HG02798 (cell line): ENCODE data around the gene SLC44A1.

Experiments
- ATAC-seq: cut with Tn5 transposase; IDR thresholded peaks from one replicate; pipeline ENCODE4 v1.9.1; 2021; ENCODE audit warnings: mild to moderate bottlenecking; ENCODE audit not compliant: unreplicated experiment, poor library complexity

SLC44A1 gene

DNA sequence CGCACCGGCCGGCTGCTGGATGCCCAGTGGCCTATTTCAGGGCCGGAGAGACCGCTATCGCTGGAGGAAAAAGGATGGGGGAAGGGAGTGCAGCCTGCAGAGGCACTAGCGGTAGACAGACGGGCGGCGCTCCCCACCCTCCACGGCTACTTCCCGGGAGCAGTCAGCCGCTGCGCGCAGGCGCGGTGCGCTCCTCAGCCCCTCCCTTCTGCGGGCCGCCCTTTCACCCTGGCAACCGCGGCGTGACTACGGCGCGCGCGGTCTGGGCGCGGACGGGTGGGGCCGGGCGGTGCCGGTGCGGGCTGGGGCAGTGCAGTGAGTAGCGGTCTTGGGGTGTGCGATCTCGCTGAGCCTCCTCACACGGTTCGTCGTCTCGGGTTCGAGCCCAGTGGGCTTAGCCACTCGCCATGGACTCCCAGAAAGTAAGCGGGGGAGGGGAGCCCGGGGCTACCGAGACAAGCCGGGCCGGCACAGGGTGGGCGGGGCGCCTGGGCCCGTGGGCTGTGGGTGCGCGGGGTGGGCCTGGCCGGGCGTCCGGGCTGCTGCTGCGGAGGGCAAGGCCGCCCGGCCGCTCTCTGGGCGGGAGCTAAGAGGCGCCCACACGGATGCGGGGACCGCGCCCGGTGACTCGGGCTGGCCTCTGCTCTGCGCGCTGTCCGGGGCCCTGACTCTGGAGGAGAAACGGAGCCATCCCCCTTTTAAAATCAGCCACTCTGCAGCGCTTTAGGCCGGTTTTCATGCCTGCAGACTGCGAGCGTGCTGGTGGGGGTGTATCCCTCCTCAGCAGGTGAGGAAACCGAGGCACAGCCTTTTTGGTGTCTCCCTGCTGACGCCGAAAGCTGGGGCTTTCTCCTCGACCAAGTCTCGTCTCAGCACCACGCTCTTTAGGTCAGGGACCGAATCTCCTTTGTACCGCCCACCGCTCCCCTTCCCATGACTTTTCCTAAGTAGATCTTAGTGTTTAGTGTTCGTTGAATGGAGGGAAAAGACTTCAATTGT lies 203.7 kb downstream of the SLC44A1 start, which contains the start of gene FSD1L:
FSD1L (plus strand) TSS at position 221 of the 999 bp plus-strand sequence; CDS start at position 408, 187 bp downstream.
- ATAC-seq, result peak; percentile 97

DNA sequence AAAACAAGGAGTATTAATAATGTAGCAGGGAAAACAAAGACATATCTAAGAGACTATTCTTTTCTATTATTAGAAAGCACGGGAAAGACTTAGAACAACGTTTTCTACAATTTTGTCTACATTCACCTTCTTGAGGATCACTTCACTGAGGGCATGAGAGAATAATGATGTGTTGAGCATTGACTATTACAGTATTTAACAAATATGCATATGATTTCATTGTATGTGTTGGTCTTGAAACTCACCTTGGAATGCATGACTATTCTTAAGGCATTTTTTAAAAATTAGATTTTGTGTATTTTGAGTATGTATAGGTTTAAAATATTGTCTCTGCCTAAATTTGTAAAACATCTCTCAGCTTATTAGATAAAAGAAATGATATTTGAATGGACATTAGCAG lies 204.6 kb downstream of the SLC44A1 start:
- no peak for ATAC-seq

DNA sequence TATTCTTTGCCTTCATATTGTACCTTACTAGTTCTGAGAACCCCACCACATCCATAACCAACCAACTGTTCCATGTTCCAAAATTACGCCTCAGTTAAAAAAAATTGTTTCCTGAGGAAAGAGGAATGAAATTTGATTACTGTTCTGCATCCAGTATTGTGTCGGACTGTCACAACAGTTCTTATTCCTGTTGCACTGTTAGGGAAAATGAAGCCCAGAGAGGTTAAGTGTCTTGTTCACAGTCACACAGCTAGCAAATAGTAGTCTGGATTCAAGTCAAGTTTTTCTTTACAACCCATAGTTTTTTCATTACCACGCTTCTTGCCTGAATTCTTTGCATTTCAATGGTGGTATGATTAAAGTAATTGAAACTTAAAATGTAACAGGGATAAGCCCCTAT lies 207.7 kb downstream of the SLC44A1 start:
- ATAC-seq, result no peak

DNA sequence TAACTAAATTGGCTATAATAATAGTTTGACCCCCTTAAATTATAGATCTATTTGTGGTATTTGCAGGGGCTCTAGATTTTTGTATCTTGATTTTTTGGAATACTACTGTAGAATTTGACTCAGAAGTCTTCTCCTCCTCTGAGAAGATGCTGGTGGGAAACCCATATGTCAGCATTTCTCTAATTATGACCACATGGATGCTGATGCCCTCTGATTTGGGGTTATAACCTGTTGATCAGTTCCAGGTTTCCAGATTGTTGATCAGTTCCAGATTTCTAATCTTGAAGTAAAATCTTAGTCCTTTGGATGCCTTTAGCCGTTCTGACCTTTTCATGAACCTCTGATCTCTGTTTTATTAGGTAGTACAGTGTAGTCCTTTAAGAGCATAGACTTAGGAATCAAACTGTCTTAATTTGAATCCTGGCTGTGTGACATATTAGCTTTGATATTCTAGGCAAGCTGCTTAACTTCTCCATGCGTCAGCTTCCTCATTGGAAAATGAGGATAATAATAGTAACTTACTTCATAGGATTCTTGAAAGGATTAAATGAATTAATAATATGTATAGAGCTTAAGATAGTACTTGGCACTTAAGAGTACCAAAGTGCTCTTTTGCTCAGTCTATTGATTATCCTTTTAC lies 211.5 kb downstream of the SLC44A1 start:
- no peak for ATAC-seq

DNA sequence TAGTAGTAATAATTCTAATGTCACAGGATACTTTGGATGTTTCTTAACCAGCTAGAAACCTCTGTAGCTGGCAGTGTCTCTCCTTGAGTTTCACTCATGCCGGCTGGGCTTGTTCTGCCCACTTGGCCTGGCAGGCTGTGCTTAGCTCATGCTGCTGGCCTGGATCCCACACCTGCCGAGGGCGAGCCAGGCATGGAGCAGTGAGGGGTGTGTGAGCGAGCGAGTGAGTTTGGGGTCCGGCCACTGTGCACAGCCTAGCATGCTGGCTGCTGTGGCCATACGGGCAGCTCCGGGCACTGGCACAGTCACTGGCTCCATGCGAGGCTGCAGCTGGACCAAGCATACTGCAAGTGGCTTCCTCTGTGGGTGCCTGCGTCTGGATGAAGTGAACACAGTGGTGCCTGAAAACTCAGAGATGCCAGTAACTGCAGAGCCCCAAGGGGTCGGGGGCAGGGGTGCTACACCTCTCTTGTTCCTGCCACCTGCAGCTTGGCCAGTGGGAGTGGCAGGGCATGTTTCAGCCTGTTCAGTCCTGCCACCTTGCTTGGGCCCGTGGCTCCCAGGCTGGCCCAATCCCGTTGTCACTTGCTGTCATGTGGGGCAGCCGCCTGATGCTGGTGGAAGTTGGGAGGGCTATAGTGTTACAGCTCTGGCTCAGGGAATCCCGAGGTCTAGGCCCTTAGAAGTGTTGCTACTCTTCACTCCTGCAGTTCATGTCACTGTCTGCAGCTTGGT lies 213.3 kb downstream of the SLC44A1 start:
- no peak for ATAC-seq

DNA sequence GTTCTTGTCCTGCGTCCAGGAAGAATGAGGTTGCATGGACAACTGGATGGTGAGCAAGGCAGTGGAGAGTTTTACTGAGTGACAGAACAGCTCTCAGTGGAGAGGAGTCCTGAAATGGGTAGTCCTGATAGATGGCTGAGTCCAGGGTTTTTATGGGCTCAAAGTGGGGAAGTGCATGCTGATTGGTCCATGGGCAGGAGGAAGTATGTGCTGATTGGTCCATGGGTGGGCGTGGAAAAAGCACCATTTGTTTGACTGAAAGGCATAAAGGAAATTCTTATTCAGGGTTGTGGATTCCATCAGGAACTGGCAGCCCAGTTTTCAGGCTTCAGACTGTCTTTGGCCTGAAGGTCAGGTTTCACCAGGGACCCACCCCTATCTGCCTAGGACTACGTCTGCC lies 214.0 kb downstream of the SLC44A1 start:
- ATAC-seq, result no peak

DNA sequence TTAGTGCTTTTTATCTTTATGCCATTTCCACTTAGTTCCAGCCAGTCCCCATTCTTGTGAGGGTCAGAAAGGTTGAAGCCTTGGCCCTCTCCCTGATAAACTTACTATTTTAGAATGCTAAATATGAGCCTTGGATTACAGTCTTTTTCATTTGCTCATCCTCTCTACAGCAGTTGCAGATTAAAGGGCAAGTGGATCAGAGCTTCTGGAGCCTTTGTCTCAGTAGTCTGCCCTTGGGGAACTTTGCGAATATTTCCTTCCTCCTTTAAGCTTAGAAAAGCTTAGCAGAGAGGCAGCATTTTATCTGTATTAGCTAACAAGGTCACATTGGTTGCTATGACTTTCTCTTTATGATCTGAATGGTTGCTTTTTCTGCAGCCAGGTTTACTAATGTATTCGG lies 214.9 kb downstream of the SLC44A1 start:
- ATAC-seq, result no peak

DNA sequence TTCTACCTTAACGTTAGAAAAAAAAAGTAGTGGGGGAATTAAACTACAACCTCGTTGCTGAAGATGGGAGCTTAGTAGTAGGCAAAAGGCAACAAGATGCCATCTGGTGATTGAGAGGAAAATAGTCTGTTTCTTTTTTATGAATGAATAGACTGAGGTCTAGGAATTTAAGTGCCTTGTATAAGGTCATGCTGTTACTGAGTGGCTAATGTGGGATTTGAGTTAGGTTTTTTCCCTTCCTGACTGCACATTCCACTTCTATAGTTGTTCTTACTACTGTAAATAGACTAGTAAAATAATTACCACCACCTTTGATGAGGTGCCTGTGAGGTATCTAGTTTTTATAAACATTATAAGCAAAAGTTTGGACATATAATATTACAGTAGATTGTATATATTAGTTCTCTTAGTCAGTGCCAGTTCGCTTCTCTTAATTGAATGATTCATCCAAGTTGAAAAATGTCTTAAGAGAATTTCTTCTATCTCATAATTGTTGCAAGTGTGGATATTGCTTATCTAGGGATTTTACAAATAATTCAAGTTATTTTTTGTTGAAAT lies 222.5 kb downstream of the SLC44A1 start:
- no peak for ATAC-seq

DNA sequence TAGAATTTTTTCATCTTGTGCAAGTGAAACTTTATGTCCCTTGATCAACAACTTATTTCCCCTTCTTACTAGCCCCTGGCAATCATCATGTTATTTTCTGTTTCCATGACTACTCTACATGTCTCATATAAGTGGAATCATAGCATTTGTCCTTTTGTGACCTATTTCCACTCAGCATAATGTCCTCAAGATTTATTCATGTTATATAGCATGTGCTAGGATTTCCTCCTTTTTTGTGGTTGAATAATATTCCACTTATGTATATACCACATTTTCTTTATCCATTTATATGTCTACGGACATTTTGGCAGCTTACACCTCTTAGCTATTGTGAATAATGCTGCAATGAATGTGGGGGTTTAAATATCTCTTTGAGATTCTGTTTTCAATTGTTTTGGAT lies 224.4 kb downstream of the SLC44A1 start:
- no peak for ATAC-seq

DNA sequence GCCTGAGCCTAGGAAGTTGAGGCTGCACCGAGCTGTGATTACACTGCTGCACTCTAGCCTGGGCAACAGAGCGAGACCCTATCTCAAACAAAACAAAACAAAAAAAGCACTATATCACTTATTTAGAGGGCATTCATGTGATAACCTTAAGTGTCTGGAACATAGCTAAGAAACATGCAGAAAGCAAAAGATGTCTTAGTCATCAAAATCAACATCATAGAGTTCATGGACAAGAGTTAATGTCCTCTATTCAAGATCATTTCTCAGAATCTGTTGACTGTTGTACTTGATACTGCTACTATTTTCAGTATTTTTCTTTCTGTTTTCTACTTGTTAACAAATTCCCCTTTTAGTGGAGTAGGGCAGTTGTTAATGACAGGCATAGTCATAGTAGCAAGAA lies 228.8 kb downstream of the SLC44A1 start:
- ATAC-seq, result no peak

DNA sequence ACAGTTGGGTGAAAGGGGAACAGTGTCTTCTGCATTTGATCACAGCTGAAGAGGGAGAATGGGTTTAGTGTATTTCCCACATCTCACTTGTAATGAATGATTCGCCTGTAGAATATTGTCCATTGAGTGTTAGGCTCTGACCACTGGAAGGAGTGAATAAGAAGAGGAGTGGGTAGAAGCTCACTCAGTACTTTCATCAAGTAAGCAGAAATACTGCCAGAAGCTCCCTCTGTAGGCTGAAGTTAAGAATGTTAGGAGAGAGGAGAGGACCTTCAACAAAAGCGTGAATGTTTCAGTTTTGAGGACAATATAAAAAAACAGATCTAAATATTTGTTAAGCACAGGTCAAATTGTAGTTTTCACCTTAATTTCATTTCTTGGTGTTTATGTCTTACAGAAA lies 230.9 kb downstream of the SLC44A1 start:
- ATAC-seq, result no peak

DNA sequence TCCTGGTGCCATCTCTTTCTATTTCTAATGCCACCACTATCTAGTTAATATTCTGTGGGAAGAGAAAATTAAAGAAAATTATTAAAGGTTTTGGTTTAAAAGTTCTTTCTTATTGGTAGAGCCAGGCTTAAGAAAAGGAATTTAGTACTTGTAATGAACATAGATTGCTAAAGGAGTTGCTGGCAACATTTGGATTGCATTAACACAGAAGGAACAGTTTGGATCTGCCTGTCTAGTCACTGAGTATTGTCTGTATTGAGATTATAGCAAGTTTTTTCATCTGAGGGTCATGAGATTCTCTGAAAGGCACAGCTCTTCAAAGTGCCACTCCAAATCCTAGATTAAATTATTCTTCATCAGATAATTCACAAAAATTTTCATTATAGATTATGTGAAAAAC lies 235.4 kb downstream of the SLC44A1 start:
- no peak for ATAC-seq

DNA sequence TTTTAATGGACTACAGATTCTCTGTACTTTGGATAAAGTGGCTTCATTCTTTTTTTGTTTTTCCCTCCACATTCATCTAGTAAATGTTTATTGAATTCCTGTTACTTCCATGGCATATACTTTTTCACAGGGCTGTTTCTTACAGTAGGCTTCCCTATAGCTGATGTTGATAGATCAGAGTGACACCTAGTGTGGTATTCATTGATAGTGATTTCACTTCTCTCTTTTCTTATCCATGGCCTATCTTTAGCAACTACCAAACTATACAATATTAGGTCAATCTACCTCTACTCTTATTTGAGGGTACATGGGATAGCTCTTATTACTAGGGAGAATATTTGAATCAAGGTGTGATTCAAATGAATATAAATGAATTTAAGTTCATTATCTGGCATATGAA lies 239.2 kb downstream of the SLC44A1 start:
- ATAC-seq, result peak; percentile 77

DNA sequence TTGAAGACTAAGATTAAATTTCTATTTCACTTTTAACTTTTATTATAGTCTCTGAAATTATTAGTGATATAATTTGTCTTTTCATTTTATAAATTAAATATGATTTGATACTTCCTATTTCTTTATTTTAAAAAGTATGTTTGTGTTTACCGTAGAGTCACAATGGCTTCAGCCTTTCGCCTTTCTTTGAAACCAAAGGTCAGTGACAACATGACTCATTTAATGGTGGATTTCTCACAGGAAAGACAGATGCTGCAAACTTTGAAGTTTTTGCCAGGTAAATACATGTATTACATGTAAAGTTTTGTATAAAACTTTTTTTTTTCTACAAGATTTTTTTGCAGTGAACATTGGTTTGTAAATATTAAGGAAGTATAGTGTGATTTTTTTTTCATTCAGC lies 239.8 kb downstream of the SLC44A1 start:
- no peak for ATAC-seq

DNA sequence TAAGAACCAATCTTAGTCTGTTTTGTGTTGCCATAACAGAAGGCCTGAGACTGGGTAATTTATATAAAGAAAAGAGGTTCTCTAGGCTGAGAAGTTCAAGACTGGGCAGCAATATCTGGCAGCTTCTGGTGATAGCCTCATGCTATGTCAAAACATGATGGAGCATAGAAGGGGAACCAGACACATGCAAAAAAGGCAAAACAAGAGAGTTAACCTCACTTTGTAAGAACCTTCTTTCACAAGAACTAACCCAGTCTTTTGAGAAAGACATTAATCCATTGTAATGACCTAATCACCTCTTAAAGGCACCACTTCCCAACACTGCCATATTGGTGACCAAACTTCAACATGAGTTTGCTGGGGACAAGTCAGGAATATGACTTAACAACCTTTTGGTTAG lies 240.7 kb downstream of the SLC44A1 start:
- ATAC-seq, result no peak
